ENCODE data around the gene GOLGA6L10.
"Not testable (repeated sequence)": the region's sequence is repeated elsewhere in the genome, so short reads cannot be mapped to it uniquely, and the experiment has no call there.

The GOLGA6L10 gene

DNA sequence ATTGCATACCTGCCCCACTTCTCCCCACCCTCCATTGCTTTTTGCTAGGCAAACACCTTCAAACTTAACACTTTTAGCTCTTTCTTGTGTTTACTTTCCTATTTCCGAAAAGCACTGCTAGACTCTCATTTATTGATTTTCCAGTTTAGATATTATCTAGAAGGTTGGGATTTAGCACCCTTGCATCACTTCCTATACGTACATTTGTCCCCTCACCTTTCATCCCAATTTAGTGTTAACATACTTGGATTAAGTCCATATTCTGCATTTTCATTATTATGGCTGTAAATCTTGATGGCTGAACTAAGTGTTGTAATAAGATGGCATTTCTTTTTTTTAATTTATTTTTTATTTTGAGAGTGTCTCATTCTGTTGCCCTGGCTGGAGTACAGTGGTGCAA, 39.5 kb downstream of the GOLGA6L10 start:
- no CpG with 5 or more reads among the region's 2 CpGs for WGBS (ENCODE audit: insufficient coverage, insufficient read length)

DNA sequence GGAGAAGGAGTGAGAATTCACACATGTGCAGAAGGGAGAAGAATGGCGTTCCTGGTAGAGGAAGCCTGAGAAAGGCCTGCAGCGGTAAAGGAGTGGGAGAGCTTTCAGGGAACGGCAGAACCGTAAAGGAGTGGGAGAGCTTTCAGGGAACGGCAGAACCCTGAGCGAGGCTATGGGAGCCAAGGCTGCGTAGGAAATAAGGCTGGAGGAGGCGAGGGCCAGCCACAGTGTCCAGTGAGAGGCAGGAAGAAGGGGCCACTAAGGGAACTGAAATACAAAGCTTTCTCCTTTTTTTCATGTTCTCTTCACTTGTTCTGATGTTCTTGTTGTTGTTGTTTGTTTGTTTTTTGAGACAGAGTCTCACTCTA, 41.6 kb downstream of the GOLGA6L10 start:
- WGBS (ENCODE audit: insufficient coverage, insufficient read length) = no CpG with 5 or more reads among the region's 8 CpGs
- Histone ChIP-seq H3K4me3 (ENCODE audit: low read length) (no peak overlapping the region), H3K36me3 (ENCODE audit: control insufficient read depth, insufficient read depth, low read length) (no peaks in the 10 kb centered on the region), H3K9me3 (ENCODE audit: control insufficient read depth, insufficient read depth, low read length) (no peaks in the 10 kb centered on the region), H3K27me3 (ENCODE audit: control insufficient read depth, insufficient read depth, low read length) (no peaks in the 10 kb centered on the region), H3K27ac (ENCODE audit: low read length) (no peak overlapping the region), H3K4me1 (ENCODE audit: control insufficient read depth, insufficient read depth, low read length) (no peaks in the 10 kb centered on the region)
- no peak for DNase-seq (ENCODE audit: low read depth, low spot score)

More for the DNA sequence above, 39.5 kb downstream of the GOLGA6L10 start:
- Histone ChIP-seq H3K27ac (ENCODE audit: low read length) (no peak overlapping the region), H3K27me3 (ENCODE audit: control insufficient read depth, insufficient read depth, low read length) (no peaks in the 10 kb centered on the region), H3K4me1 (ENCODE audit: control insufficient read depth, insufficient read depth, low read length) (no peaks in the 10 kb centered on the region), H3K9me3 (ENCODE audit: control insufficient read depth, insufficient read depth, low read length) (no peaks in the 10 kb centered on the region), H3K4me3 (ENCODE audit: low read length) (no peak overlapping the region), H3K36me3 (ENCODE audit: control insufficient read depth, insufficient read depth, low read length) (no peaks in the 10 kb centered on the region)
- no peak for DNase-seq (ENCODE audit: low read depth, low spot score)

DNA sequence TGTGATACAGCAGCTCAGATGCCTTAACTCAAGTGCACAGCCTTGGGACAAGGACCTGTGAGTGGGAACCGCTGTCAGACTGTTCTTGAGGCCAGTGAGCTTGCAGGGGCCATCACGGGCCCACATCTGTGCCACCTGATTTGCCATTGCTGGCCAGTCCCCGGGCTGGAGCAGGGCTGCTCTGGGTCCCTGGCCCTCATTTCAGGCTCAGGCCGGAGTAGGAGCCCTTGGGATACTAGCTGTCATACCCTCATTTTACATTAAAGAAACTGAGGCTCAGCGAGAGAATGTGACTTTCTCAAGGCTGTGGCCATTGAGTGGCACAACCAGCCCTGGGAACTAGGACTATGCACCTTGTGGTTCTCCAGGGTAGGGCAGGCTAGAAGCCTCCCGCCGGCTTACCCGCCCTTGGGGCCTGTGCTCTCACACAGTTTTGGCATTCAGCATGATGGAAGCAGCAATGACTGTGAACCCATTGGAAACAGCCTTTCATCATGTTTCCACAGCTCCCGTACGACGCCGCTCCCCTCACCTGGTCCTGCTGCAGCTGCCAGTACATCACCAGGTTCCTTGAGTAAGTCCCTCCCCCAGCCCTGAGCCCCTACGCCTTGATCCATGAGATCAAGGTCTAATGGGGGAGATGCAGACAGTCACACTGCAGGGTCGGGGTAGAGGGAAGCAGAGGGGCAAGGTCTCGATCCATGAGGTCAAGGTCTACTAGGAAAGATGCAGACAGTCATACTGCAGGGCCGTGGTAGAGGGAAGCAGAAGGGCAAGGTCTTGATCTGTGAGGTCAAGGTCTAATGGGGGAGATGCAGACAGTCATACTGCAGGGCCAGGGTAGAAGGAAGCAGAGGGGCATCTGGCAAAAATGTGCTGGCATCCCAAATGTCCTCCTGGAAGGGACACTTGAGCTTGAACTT, 42.2 kb downstream of the GOLGA6L10 start:
- Histone ChIP-seq H3K36me3 (ENCODE audit: control insufficient read depth, insufficient read depth, low read length) (no peaks in the 10 kb centered on the region), H3K27ac (ENCODE audit: low read length) (no peak overlapping the region), H3K4me3 (ENCODE audit: low read length) (no peak overlapping the region), H3K27me3 (ENCODE audit: control insufficient read depth, insufficient read depth, low read length) (no peaks in the 10 kb centered on the region), H3K4me1 (ENCODE audit: control insufficient read depth, insufficient read depth, low read length) (no peaks in the 10 kb centered on the region), H3K9me3 (ENCODE audit: control insufficient read depth, insufficient read depth, low read length) (no peaks in the 10 kb centered on the region)
- WGBS (ENCODE audit: insufficient coverage, insufficient read length) = no CpG with 5 or more reads among the region's 16 CpGs
- DNase-seq (ENCODE audit: low read depth, low spot score) = no peak

DNA sequence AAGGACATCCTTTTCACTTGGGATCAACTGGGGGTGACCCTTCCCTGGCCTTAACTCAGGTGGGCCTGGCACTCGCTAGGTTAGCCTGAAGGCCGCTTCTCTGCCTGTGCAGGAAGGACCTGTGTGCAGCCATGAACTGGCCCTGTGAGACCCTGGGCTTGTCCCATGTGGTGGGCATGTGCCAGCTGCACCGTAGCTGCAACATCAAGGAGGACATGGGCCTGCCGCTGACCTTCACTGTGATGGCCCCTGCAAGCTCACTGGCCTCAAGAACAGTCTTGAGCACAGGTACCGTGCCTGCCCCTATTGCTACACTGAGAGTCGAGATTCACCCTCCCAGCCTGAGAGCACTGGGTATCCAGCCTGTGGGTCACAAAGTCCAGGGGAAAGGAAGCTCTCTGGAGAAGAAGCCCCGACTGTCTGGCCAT, 43.6 kb downstream of the GOLGA6L10 start:
- no peak overlapping the region for H3K27ac ChIP-seq (ENCODE audit: low read length)
- H3K36me3 ChIP-seq (ENCODE audit: control insufficient read depth, insufficient read depth, low read length) = no peaks in the 10 kb centered on the region
- H3K4me3 ChIP-seq (ENCODE audit: low read length) = no peak overlapping the region
- H3K9me3 ChIP-seq (ENCODE audit: control insufficient read depth, insufficient read depth, low read length) = no peaks in the 10 kb centered on the region
- WGBS (ENCODE audit: insufficient coverage, insufficient read length) = no CpG with 5 or more reads among the region's 7 CpGs
- no peaks in the 10 kb centered on the region for H3K27me3 ChIP-seq (ENCODE audit: control insufficient read depth, insufficient read depth, low read length)
- H3K4me1 ChIP-seq (ENCODE audit: control insufficient read depth, insufficient read depth, low read length) = no peaks in the 10 kb centered on the region
- no peak for DNase-seq (ENCODE audit: low read depth, low spot score)

DNA sequence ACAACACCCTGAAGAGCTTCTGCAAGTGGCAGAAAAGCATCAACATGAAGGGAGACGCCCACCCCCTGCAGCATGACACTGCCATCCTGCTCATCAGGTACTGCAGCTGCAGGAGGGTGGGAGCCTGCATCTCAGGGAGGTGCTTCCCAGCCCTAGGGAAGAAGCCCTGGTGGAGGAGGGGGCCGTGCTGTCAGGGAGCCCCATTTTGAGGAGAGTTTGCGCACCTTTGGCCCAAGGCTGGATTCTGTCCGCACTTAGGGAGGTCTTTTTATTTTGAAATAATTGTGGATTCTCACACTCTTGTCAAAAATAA, 44.5 kb downstream of the GOLGA6L10 start:
- Histone ChIP-seq H3K27ac (ENCODE audit: low read length) (no peak overlapping the region), H3K27me3 (ENCODE audit: control insufficient read depth, insufficient read depth, low read length) (no peaks in the 10 kb centered on the region), H3K36me3 (ENCODE audit: control insufficient read depth, insufficient read depth, low read length) (no peaks in the 10 kb centered on the region), H3K9me3 (ENCODE audit: control insufficient read depth, insufficient read depth, low read length) (no peaks in the 10 kb centered on the region), H3K4me3 (ENCODE audit: low read length) (no peak overlapping the region), H3K4me1 (ENCODE audit: control insufficient read depth, insufficient read depth, low read length) (no peaks in the 10 kb centered on the region)
- no peak for DNase-seq (ENCODE audit: low read depth, low spot score)
- WGBS (ENCODE audit: insufficient coverage, insufficient read length) = no CpG with 5 or more reads among the region's 4 CpGs

DNA sequence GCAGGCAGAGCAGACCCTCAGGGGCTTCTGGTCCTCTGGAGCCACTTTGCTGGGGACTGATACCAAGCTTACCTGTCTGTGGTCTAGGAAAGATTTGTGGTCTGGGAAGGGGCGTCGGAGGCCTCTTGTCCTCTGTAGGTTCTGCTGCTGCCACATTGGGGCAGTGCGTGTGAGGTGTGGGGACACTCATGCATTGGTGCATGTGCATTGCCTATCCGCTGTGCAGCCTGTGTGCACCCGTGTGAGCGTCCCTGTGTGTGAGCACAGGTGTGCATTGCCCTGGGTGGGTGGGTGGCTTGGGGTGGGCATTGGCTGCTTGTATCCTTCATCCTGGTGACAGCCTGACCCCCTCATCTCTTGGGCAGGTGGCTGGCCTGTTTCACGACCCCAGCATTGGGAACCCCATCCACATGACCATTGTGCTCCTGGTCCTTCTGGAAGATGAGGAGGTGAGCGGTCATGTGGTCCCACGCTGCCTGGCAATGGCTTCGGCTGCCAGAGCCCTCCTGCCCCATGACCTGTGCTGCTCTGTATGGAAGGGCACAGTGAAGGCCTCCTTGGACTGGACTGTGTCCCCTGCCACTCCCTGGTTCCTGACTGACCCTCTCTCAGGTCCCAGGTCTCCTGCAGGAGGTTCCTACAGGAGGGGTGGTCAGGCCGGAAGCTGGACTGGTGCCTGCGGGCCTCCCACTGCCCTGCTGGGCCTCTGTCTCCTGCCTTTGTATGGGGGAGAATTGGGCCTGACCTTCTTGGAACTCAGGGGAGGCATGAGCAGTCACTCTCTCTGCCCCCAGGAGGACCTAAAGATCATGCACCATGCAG, 45.1 kb downstream of the GOLGA6L10 start:
- no CpG with 5 or more reads among the region's 12 CpGs for WGBS (ENCODE audit: insufficient coverage, insufficient read length)

DNA sequence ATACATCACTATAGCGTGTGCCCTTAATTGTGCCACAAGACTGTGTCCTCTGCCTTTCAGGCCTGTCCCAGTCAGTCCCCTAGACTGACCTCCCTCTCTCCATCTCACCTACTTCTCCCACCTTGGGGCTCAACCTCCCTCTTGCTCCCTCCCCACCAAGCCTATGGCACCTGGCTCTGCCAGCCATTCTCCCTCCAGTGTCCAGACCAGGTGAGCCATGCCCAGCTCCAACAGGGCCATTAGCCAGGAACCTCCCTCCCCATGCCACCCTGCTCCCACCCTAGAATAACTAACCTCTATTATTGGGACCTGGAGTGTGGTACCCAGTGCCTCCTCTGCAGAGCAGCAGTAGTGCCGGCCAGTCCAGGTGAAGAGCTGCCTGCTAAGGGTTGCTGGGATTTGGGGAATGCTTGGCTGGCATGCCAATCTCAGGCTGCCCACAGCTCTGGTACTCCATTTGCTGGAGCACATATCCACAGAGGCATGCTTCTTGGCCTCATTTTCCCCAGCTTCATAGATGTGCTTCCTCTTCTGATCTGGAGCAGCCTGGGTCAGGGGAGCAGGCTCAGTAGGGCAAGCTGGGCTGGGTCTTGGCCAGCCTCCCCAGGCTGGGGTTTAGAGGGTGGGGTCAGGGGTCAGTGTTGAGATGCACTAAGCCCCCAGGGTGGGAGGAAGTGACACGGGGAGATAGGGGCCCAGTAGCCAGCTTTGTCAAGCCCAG, 47.8 kb downstream of the GOLGA6L10 start:
- H3K36me3 ChIP-seq (ENCODE audit: control insufficient read depth, insufficient read depth, low read length) = no peaks in the 10 kb centered on the region
- H3K4me1 ChIP-seq (ENCODE audit: control insufficient read depth, insufficient read depth, low read length) = no peaks in the 10 kb centered on the region
- H3K27ac ChIP-seq (ENCODE audit: low read length) = no peak overlapping the region
- DNase-seq (ENCODE audit: low read depth, low spot score) = no peak
- H3K4me3 ChIP-seq (ENCODE audit: low read length) = no peak overlapping the region
- no peaks in the 10 kb centered on the region for H3K27me3 ChIP-seq (ENCODE audit: control insufficient read depth, insufficient read depth, low read length)
- H3K9me3 ChIP-seq (ENCODE audit: control insufficient read depth, insufficient read depth, low read length) = no peaks in the 10 kb centered on the region
- WGBS (ENCODE audit: insufficient coverage, insufficient read length) = no CpG with 5 or more reads among the region's 3 CpGs

More for the DNA sequence above, 45.1 kb downstream of the GOLGA6L10 start:
- Histone ChIP-seq H3K4me1 (ENCODE audit: control insufficient read depth, insufficient read depth, low read length) (no peaks in the 10 kb centered on the region), H3K4me3 (ENCODE audit: low read length) (no peak overlapping the region), H3K9me3 (ENCODE audit: control insufficient read depth, insufficient read depth, low read length) (no peaks in the 10 kb centered on the region), H3K27me3 (ENCODE audit: control insufficient read depth, insufficient read depth, low read length) (no peaks in the 10 kb centered on the region), H3K36me3 (ENCODE audit: control insufficient read depth, insufficient read depth, low read length) (no peaks in the 10 kb centered on the region), H3K27ac (ENCODE audit: low read length) (no peak overlapping the region)
- DNase-seq (ENCODE audit: low read depth, low spot score) = no peak

DNA sequence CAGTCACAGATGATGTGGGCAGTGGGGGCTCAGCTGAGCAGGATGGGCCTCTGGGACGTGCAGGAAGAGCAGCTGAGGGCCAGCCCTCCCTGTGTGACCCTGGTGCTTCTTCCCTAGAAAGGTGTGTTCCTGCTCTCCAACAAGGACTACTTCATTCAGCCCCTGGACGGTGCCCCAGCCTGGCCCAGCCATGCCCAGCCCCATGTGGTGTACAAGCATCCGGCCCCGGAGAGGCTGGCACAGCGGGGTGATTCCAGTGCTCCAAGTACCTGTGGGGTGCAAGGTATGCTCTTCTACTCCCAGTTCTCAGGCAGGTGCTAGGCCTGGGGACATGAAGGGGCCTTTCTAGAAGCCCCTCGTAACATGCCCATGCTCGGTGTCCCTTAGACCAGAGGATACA, 48.4 kb downstream of the GOLGA6L10 start:
- WGBS (ENCODE audit: insufficient coverage, insufficient read length) = no CpG with 5 or more reads among the region's 7 CpGs
- Histone ChIP-seq H3K36me3 (ENCODE audit: control insufficient read depth, insufficient read depth, low read length) (no peaks in the 10 kb centered on the region), H3K27me3 (ENCODE audit: control insufficient read depth, insufficient read depth, low read length) (no peaks in the 10 kb centered on the region), H3K4me1 (ENCODE audit: control insufficient read depth, insufficient read depth, low read length) (no peaks in the 10 kb centered on the region), H3K9me3 (ENCODE audit: control insufficient read depth, insufficient read depth, low read length) (no peaks in the 10 kb centered on the region), H3K27ac (ENCODE audit: low read length) (no peak overlapping the region), H3K4me3 (ENCODE audit: low read length) (no peak overlapping the region)
- no peak for DNase-seq (ENCODE audit: low read depth, low spot score)

DNA sequence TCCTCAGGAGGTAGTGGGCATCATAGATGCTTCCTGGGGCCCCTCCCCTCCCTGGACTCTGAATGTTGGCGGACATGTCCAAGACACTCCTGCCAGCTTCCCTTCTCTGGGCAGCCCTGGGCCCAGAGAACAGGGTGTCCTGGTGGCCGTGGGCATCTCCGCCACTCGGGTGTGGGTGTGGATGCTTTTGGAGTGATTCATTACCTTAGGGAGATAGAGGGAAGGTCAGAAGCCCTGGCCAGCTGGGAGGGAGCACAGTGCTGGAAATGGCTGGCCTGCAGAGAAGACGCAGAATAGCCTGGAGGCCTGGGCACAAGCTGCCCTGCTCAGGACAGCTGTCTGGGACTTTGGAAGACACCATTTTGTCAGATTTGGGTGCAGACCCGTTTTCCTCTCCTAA, 48.9 kb downstream of the GOLGA6L10 start:
- H3K27me3 ChIP-seq (ENCODE audit: control insufficient read depth, insufficient read depth, low read length); H3K4me3 ChIP-seq (ENCODE audit: low read length); H3K4me1 ChIP-seq (ENCODE audit: control insufficient read depth, insufficient read depth, low read length); H3K27ac ChIP-seq (ENCODE audit: low read length); DNase-seq (ENCODE audit: low read depth, low spot score); H3K9me3 ChIP-seq (ENCODE audit: control insufficient read depth, insufficient read depth, low read length); H3K36me3 ChIP-seq (ENCODE audit: control insufficient read depth, insufficient read depth, low read length): not testable (repeated sequence)
- no CpG with 5 or more reads among the region's 6 CpGs for WGBS (ENCODE audit: insufficient coverage, insufficient read length)

DNA sequence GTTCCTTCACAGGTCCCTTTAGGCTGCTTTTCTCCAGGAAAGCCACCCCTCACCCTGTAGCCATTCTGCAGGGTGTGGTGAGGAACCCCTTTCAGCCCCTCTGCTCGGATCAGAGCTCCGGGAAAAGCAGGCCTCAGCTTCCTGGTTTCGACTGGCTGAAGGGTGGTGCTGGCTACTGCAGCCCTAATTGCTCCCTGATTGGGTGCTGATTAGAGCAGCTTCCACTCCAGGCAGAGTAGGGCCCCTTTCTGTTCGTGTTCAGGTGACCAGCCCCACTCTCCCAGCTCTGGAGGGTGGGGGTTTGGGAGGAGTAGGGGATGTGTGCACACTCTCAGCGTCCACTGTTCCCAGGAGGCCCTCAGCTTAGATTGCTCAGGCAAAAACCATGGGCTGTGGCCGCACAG, 49.8 kb downstream of the GOLGA6L10 start:
- no CpG with 5 or more reads among the region's 6 CpGs for WGBS (ENCODE audit: insufficient coverage, insufficient read length)
- not testable (repeated sequence) for H3K27me3 ChIP-seq (ENCODE audit: control insufficient read depth, insufficient read depth, low read length); H3K27ac ChIP-seq (ENCODE audit: low read length); H3K4me1 ChIP-seq (ENCODE audit: control insufficient read depth, insufficient read depth, low read length); H3K4me3 ChIP-seq (ENCODE audit: low read length); H3K36me3 ChIP-seq (ENCODE audit: control insufficient read depth, insufficient read depth, low read length); DNase-seq (ENCODE audit: low read depth, low spot score); H3K9me3 ChIP-seq (ENCODE audit: control insufficient read depth, insufficient read depth, low read length)
